Urinary bladder (tissue), 4 donors: ENCODE results near the gene MRPL20. TPM values are rescaled to one million over a fixed set of nuclear protein-coding genes. Genes with fewer than 3 reads are reported as not detected.

ENCODE experiments used
- DNase-seq: peaks from one replicate; pipeline ENCODE4 v3.0.0-alpha.2; 2015; ENCODE audit errors: extremely low spot score
- H3K27ac ChIP-seq: one replicate; pipeline ENCODE4 v1.5.1; 2013; ENCODE audit warnings: low read depth, mild to moderate bottlenecking, moderate library complexity
- H3K36me3 ChIP-seq: one replicate; pipeline ENCODE4 v1.6.1; 2013; ENCODE audit warnings: mild to moderate bottlenecking, moderate library complexity; ENCODE audit not compliant: insufficient read depth
- H3K4me1 ChIP-seq: one replicate; pipeline ENCODE4 v1.6.1; 2013; ENCODE audit warnings: mild to moderate bottlenecking, moderate library complexity; ENCODE audit not compliant: insufficient read depth
- H3K4me3 ChIP-seq: one replicate; pipeline ENCODE4 v1.5.1; 2013; ENCODE audit warnings: low read depth, low read length
- WGBS: extraction: QIAGEN DNeasy Blood & Tissue Kit; methylation state at CpG from one replicate; pipeline ENCODE4 v1.1.7; 2013; 5-methylcytosine and 5-hydroxymethylcytosine counted together
- polyA plus RNA-seq: library from polyadenylated mRNA; stranded (reverse); fragments of 200-250 nt; gene quantifications from one replicate; pipeline ENCODE4 v1.2.3, GENCODE V29; 2013
- total RNA-seq: library from RNA; depleted of rRNA; stranded (reverse); fragments of >200 nt; gene quantifications from one replicate; pipeline ENCODE4 v1.2.3, GENCODE V29; 2014
- donor health status: healthy with polysubstance abuse.
- donor health status: healthy.

MRPL20 gene
- total and polyA plus RNA-seq, 2 donors, result 55.1 to 183 TPM

DNA sequence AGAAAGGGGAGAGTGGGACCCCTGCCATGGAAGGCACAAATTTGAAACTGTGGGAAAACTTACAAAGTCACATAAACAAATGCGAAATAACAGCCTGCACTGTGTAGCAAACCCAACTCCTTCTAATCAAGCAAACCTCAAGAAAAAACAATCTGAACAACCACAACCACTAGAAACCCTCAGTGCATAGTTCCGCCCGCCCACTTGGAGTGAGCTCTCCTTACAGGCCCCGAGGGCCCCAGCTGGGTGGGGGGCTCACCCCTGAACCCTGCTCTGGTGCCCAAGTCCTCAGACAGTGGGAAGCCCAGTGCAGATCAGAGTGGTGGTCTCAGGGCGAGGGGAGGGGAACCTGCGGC is 47.8 kb downstream of the MRPL20 start:
- H3K4me1 ChIP-seq, result peaks cover 2% of the 10 kb centered on the region
- H3K27ac ChIP-seq, result peak overlapping the region; percentile 88
- H3K36me3 ChIP-seq, result no peaks in the 10 kb centered on the region
- WGBS, result 53% methylated on average over 6 of the region's 6 CpGs
- peak overlapping the region; percentile 0 for H3K4me3 ChIP-seq
- DNase-seq, result no peak

- Histone ChIP-seq H3K4me3 (peak within 1 kb of the TSS; percentile 67), H3K27ac (peak within 1 kb of the TSS; percentile 88), H3K4me1 (peaks cover 2% of the 10 kb centered on the region), H3K36me3 (no peaks in the 10 kb centered on the region)
- WGBS, result 17% methylated on average over 29 of the region's 29 CpGs
- peak; percentile 37 for DNase-seq
Measured at GRCh38 chr1:1358433-1359271, 48.4 kb downstream of the MRPL20 start, which contains the start of gene MXRA8. Gene MXRA8 (minus strand): TSS chr1:1358555. CDS start chr1:1358504, 51 bp downstream.

- DNase-seq, result no peak
- peak overlapping the region; percentile 67 for H3K4me3 ChIP-seq
- H3K4me1 ChIP-seq, result peaks cover 2% of the 10 kb centered on the region
- 9% methylated on average over 18 of the region's 18 CpGs for WGBS
- no peaks in the 10 kb centered on the region for H3K36me3 ChIP-seq
- peak overlapping the region; percentile 88 for H3K27ac ChIP-seq
Measured at GRCh38 chr1:1357871-1358432, 49.1 kb downstream of the MRPL20 start.

DNA sequence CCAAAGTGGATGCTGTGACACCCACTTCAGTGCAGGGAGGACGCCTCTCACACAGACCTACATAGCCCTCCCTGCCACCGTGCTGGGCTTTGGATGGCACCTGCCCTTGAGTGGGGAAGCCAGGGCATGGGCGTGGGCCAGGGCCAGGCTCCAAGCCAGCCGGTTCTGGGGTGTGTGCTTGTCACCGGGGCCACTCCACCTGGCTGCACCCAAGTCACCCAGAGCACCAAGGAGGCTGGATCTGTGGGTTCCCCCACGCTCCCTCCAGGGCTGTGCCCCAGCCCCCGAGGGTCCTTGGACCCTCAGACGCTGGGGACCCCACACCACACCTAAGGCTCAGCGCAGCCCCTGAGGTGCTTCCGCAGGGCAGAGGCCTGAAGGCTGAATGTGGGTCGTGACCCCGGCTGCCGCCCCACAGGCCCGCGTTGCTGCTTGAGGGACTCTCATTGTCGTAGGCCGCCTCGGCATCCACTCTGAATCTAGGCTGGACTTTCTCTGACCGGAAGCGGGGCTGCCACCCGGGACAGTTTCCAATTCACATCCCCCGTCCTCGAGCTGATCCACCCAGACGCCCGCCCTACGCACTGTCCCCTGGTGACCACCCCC is 50.2 kb downstream of the MRPL20 start:
- peaks cover 2% of the 10 kb centered on the region for H3K4me1 ChIP-seq
- WGBS, result 23% methylated on average over 26 of the region's 26 CpGs
- DNase-seq, result no peak

DNA sequence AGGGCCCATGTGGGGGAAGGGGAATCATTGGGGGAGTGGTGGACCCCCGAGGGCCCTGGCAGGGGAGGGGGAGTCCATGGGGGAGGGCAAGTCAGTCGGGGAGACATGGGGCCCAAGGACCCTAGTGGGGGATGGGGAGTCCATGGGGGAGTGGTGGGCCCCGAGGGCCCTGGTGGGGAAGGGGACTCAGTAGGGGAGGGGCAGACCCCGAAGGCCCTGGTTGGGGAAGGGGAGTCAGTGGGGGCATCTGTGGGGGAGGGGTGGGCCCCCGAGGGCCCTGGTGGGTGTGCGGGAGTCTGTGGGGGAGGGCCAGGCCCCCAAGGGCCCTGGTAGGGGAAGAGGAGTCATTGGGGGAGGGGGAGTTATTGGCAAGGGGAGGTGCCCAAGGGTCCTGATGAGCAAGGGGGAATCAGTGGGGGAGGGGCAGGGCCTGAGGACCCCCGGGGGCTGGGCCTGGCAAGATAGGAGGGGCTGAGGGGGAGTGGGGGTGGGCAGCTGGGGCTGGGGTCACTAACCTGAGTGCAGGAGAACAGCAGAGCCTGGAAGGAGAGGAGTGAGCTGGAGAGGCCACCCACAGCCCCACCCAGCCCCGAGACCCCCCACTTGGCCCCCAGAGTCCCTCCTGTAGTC is 50.8 kb downstream of the MRPL20 start:
- H3K4me1 ChIP-seq, result peaks cover 2% of the 10 kb centered on the region
- peak overlapping the region; percentile 67 for H3K4me3 ChIP-seq
- WGBS, result 33% methylated on average over 8 of the region's 8 CpGs
- no peak overlapping the region for H3K27ac ChIP-seq
- H3K36me3 ChIP-seq, result no peaks in the 10 kb centered on the region
- no peak for DNase-seq

More for the DNA sequence above, 50.2 kb downstream of the MRPL20 start:
- peak overlapping the region; percentile 67 for H3K4me3 ChIP-seq
- H3K36me3 ChIP-seq, result no peaks in the 10 kb centered on the region
- peak overlapping the region; percentile 42 for H3K27ac ChIP-seq

- H3K4me1 ChIP-seq, result peaks cover 2% of the 10 kb centered on the region
- H3K36me3 ChIP-seq, result no peaks in the 10 kb centered on the region
- H3K27ac ChIP-seq, result no peak overlapping the region
- 3% methylated on average over 52 of the region's 52 CpGs for WGBS
- no peak for DNase-seq
- H3K4me3 ChIP-seq, result peak overlapping the region; percentile 36
Measured at GRCh38 chr1:1355416-1355815, 51.7 kb downstream of the MRPL20 start.

- Histone ChIP-seq H3K36me3 (no peaks in the 10 kb centered on the region), H3K4me3 (peak overlapping the region; percentile 36), H3K4me1 (peaks cover 2% of the 10 kb centered on the region), H3K27ac (no peak overlapping the region)
- DNase-seq, result no peak
- 56% methylated on average over 116 of the region's 116 CpGs for WGBS
Measured at GRCh38 chr1:1354271-1355247, 52.5 kb downstream of the MRPL20 start.

GRCh38 chr1:1353389-1354151 is 53.5 kb downstream of the MRPL20 start:
- H3K36me3 ChIP-seq, result no peaks in the 10 kb centered on the region
- peaks cover 2% of the 10 kb centered on the region for H3K4me1 ChIP-seq
- no peak overlapping the region for H3K27ac ChIP-seq
- no peak overlapping the region for H3K4me3 ChIP-seq
- 61% methylated on average over 28 of the region's 28 CpGs for WGBS
- DNase-seq, result no peak

DNA sequence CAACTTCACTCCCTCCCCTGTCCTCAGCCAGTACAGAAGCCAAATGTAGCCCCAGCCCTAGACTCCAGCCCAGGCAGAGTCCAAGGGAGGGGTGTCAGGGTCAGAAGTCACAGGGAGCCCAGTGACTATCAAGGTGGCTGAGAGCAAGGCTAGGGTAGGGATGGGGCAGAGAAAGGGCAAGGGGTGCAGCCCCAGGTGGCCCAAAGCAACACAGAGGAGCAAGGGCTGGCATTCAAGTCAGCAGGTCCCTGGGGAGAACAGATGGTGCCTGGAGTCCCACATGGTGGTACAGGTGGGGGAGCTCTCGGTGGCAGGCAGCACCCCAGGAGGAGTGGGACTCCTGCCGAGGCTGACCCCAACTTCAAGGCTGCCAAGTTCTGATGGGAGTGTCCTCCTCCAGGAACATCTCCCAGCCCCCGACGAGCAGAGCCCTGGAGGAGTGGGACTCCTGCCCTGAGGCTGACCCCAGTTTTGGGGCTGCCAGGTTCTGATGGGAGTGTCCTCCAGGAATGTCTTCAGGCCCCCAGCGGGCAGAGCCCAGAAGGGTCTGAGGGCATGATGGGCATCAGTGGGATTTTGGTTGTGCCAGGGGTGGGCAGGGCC is 54.2 kb downstream of the MRPL20 start:
- H3K4me1 ChIP-seq, result peaks cover 2% of the 10 kb centered on the region
- no peak overlapping the region for H3K4me3 ChIP-seq
- WGBS, result 32% methylated on average over 5 of the region's 5 CpGs
- no peak overlapping the region for H3K27ac ChIP-seq
- H3K36me3 ChIP-seq, result no peaks in the 10 kb centered on the region
- DNase-seq, result no peak
